Neuronal stem cell (in vitro differentiated cells): ENCODE results near the gene NKAIN1.
"Not testable (repeated sequence)": the region's sequence is repeated elsewhere in the genome, so short reads cannot be mapped to it uniquely, and the experiment has no call there.

Source experiments
- DNase-seq: peaks from one replicate; pipeline ENCODE4 v3.0.0-alpha.2; 2013; ENCODE audit warnings: low spot score
- H2AFZ ChIP-seq: one replicate; pipeline ENCODE4 v1.6.1; 2013; ENCODE audit warnings: mild to moderate bottlenecking, low read length, inconsistent platforms
- H2AK5ac ChIP-seq: 2 replicates; pipeline ENCODE4 v1.6.1; 2013; ENCODE audit warnings: low read depth, mild to moderate bottlenecking, inconsistent platforms, low read length, moderate library complexity, mixed read lengths
- H2BK120ac ChIP-seq: 2 replicates; pipeline ENCODE4 v1.6.1; 2013; ENCODE audit warnings: low read depth, mild to moderate bottlenecking, inconsistent platforms, low read length, moderate library complexity, mixed read lengths
- H2BK12ac ChIP-seq: one replicate; pipeline ENCODE4 v1.6.1; 2013; ENCODE audit warnings: low read length, inconsistent platforms
- H2BK15ac ChIP-seq: 2 replicates; pipeline ENCODE4 v1.6.1; 2013; ENCODE audit warnings: mild to moderate bottlenecking, low read length, inconsistent platforms, mixed read lengths
- H2BK5ac ChIP-seq: one replicate; pipeline ENCODE4 v1.6.1; 2013; ENCODE audit warnings: inconsistent platforms, mild to moderate bottlenecking, low read length, moderate library complexity
- H3K14ac ChIP-seq: one replicate; pipeline ENCODE4 v1.6.1; 2013; ENCODE audit warnings: low read length, inconsistent platforms
- H3K18ac ChIP-seq: 2 replicates; pipeline ENCODE4 v1.6.1; 2013; ENCODE audit warnings: low read length, inconsistent platforms
- H3K23ac ChIP-seq: 2 replicates; pipeline ENCODE4 v1.6.1; 2013; ENCODE audit warnings: low read depth, mild to moderate bottlenecking, mixed read lengths, low read length, inconsistent platforms; ENCODE audit not compliant: poor library complexity
- H3K27ac ChIP-seq: replicated peaks from 3 replicates; pipeline ENCODE4 v1.5.1; 2013; ENCODE audit warnings: low read length, inconsistent platforms
- H3K27me3 ChIP-seq, 3 experiments: 2 replicates each; pipeline ENCODE4 v1.6.1; 2013; ENCODE audit warnings: low read length in 3 of 3, mild to moderate bottlenecking in 2 of 3, inconsistent platforms in 1 of 3, low read depth in 1 of 3, mixed read lengths in 1 of 3, moderate library complexity in 1 of 3; ENCODE audit not compliant: control insufficient read depth in 3 of 3, insufficient read depth in 3 of 3
- H3K36me3 ChIP-seq, 2 donors: replicated peaks in 1 of 2; 2 replicates each; pipeline ENCODE4 v1.6.1; 2013; ENCODE audit warnings: low read length in 2 of 2; ENCODE audit not compliant: control insufficient read depth in 2 of 2, insufficient read depth in 2 of 2
- H3K4ac ChIP-seq: 2 replicates; pipeline ENCODE4 v1.6.1; 2013; ENCODE audit warnings: inconsistent platforms, mild to moderate bottlenecking, low read length, moderate library complexity
- H3K4me1 ChIP-seq, 2 donors: 1 replicate in 1 of 2; 2 replicates in 1 of 2; pipeline ENCODE4 v1.6.1; 2013; ENCODE audit warnings: low read length in 2 of 2, low read depth in 1 of 2; ENCODE audit not compliant: control insufficient read depth in 2 of 2, insufficient read depth in 1 of 2
- H3K4me2 ChIP-seq: one replicate; pipeline ENCODE4 v1.6.1; 2013; ENCODE audit warnings: mild to moderate bottlenecking, low read length, inconsistent platforms; ENCODE audit not compliant: insufficient read depth, poor library complexity, severe bottlenecking
- H3K4me3 ChIP-seq, 2 donors: 2 replicates each; pipeline ENCODE4 v1.5.1; 2013; ENCODE audit warnings: low read length in 2 of 2, mild to moderate bottlenecking in 2 of 2, inconsistent platforms in 1 of 2, moderate library complexity in 1 of 2
- H3K79me1 ChIP-seq: one replicate; pipeline ENCODE4 v1.6.1; 2013; ENCODE audit warnings: low read depth, mild to moderate bottlenecking, inconsistent platforms, low read length, moderate library complexity
- H3K9ac ChIP-seq: one replicate; pipeline ENCODE4 v1.6.1; 2013; ENCODE audit warnings: mild to moderate bottlenecking, low read depth, low read length, inconsistent platforms; ENCODE audit not compliant: poor library complexity
- H3K9me3 ChIP-seq, 2 donors: replicated peaks in 1 of 2; 2 replicates each; pipeline versions ENCODE3 to v1.6.1; 2013; ENCODE audit warnings: low read length in 2 of 2, mild to moderate bottlenecking in 2 of 2, inconsistent platforms in 1 of 2, low read depth in 1 of 2, mixed read lengths in 1 of 2, moderate library complexity in 1 of 2; ENCODE audit not compliant: control insufficient read depth in 2 of 2, insufficient read depth in 1 of 2
- H4K8ac ChIP-seq: one replicate; pipeline ENCODE4 v1.6.1; 2013; ENCODE audit warnings: low read depth, mild to moderate bottlenecking, inconsistent platforms, low read length, moderate library complexity
- H4K91ac ChIP-seq: one replicate; pipeline ENCODE4 v1.6.1; 2013; ENCODE audit warnings: low read length, low read depth, mild to moderate bottlenecking, inconsistent platforms; ENCODE audit not compliant: poor library complexity
- WGBS, 2 donors: extraction: QIAGEN DNeasy Blood & Tissue Kit; methylation state at CpG; one replicate each; pipeline ENCODE4 v1.1.7; 2013; ENCODE audit warnings: missing lambda C conversion rate in 2 of 2, mixed read lengths in 1 of 2; ENCODE audit not compliant: insufficient read length in 2 of 2, insufficient replicate concordance in 1 of 2; ENCODE audit errors: extremely low coverage in 2 of 2; 5-methylcytosine and 5-hydroxymethylcytosine counted together

NKAIN1 gene

DNA sequence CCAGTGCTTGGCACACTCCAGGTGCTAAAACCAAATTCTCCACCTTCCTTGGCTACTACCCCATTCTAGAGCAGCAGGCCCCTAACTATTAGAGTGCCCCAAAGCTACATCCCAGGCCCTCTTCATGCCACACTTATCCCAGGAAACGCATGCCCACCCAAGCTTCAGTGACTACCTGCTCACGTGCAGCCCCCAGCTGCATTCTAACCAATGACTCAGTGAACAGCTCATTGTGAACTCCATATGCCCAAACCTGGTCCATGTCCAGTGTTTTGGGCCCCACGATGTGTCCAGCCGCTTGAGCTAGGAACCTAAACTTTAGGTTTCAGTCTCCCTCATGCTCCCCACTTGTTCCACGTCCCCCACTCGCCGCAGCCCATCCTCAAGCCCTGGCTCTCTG lies 41.5 kb downstream of the NKAIN1 start:
- WGBS, 2 donors = no CpG with 5 or more reads among the region's 7 CpGs
- no peak overlapping the region for H2BK120ac ChIP-seq
- H3K9ac ChIP-seq = no peak overlapping the region
- H3K4me1 ChIP-seq = peaks cover 13 to 24% of the 10 kb centered on the region in 2 donors
- no peak overlapping the region for H3K4me2 ChIP-seq
- no peaks in the 10 kb centered on the region for H3K36me3 ChIP-seq
- H3K14ac ChIP-seq = no peak overlapping the region
- H4K8ac ChIP-seq = no peak overlapping the region
- H2BK15ac ChIP-seq = no peak overlapping the region
- no peak overlapping the region for H3K4ac ChIP-seq
- no peak overlapping the region for H2BK5ac ChIP-seq
- H2AK5ac ChIP-seq = peak overlapping the region; percentile 70
- H3K23ac ChIP-seq = peak overlapping the region; percentile 91
- H3K27me3 ChIP-seq = no peaks in the 10 kb centered on the region
- H3K9me3 ChIP-seq = peaks cover 0 to 1% of the 10 kb centered on the region in 2 donors
- H3K4me3 ChIP-seq = peak overlapping the region in 1 of 2 donors; percentile 13
- peaks cover 2% of the 10 kb centered on the region for H3K79me1 ChIP-seq
- no peak overlapping the region for H2BK12ac ChIP-seq
- H3K27ac ChIP-seq = no peak overlapping the region
- no peak overlapping the region for H4K91ac ChIP-seq
- peak overlapping the region; percentile 27 for H3K18ac ChIP-seq
- no peak overlapping the region for H2AFZ ChIP-seq
- DNase-seq = no peak

DNA sequence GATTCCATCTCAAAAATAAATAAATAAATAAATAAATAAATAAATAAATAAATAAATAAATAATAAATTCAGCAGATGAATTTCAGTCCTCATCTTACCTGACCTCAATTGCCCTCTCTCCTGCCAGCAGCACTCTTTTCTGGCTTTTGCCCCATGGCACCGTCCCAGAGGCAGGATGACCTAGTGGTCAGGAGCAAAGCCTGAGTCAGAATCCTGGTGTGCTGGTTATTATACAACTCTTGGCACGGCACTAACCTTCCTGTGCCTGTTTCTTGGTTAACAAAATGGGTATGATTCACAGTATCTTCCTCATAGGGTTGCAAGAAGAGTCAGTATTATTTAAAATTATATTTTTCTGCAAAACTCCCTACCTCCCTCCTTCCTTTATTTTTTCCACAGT lies 43.0 kb downstream of the NKAIN1 start:
- Histone ChIP-seq H3K23ac (no peak overlapping the region), H2BK5ac (no peak overlapping the region), H2BK120ac (no peak overlapping the region), H2BK15ac (no peak overlapping the region), H2AK5ac (no peak overlapping the region), H3K36me3 (no peaks in the 10 kb centered on the region), H3K9me3 (peaks cover 0 to 1% of the 10 kb centered on the region in 2 donors), H4K8ac (no peak overlapping the region), H3K4me2 (no peak overlapping the region), H3K4ac (no peak overlapping the region), H3K9ac (no peak overlapping the region), H3K18ac (no peak overlapping the region), H3K14ac (no peak overlapping the region), H3K79me1 (peaks cover 1% of the 10 kb centered on the region), H3K27ac (no peak overlapping the region), H2AFZ (no peak overlapping the region), H4K91ac (no peak overlapping the region), H3K4me1 (peaks cover 13 to 20% of the 10 kb centered on the region in 2 donors), H2BK12ac (no peak overlapping the region), H3K4me3 (no peak overlapping the region), H3K27me3 (no peaks in the 10 kb centered on the region)
- no peak for DNase-seq
- no CpG with 5 or more reads among the region's 2 CpGs for WGBS, 2 donors

DNA sequence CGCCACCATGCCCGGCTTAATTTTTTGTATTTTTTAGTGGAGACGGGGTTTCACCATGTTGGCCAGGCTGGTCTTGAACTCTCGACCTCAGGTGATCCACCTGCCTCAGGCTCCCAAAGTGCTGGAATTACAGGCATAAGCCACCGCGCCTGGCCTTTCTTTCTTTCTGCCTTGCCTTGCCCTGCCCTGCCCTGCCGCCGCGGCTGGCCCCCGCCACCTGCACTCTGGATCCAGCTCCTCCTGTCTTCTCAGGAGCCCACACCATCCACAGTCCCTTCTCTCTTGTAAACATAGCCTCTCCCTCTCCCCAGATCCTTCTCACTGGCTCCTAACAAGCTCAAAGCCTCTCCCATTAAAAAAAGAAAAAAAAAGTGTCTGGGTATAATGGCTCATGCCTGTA lies 44.4 kb downstream of the NKAIN1 start:
- not testable (repeated sequence) for H2AK5ac ChIP-seq, DNase-seq, H2BK120ac ChIP-seq, H4K8ac ChIP-seq, H3K14ac ChIP-seq, H3K27me3 ChIP-seq, H2BK12ac ChIP-seq, H3K4me3 ChIP-seq, H3K4ac ChIP-seq, H3K9me3 ChIP-seq, H4K91ac ChIP-seq, H2BK5ac ChIP-seq, H2AFZ ChIP-seq, H3K36me3 ChIP-seq, H3K18ac ChIP-seq, H3K79me1 ChIP-seq, H2BK15ac ChIP-seq, H3K27ac ChIP-seq, H3K4me2 ChIP-seq, H3K9ac ChIP-seq, H3K23ac ChIP-seq
- no CpG with 5 or more reads among the region's 10 CpGs for WGBS, 2 donors
- H3K4me1 ChIP-seq = peaks cover 13 to 19% of the 10 kb centered on the region in 2 donors

DNA sequence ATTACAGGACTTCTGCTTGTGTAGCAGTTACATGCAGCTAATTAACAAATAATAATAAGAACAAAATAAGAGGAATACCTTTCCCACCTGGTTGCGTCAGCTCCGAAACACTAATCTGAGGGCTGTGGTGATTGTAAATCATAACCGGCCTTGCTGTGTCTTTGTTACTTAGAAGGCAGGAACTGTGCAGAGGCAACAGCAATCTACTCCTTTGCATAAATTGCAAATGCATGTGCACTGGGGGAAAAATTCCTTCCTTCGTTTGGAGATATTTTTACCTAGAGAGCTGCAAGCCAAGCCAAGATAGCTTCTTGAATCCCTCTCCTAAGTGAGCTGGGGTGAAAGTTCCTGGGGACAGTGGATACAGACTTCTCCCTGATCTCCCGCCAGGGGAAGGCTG lies 46.0 kb downstream of the NKAIN1 start:
- peaks cover 0 to 1% of the 10 kb centered on the region in 2 donors for H3K9me3 ChIP-seq
- H3K14ac ChIP-seq = no peak overlapping the region
- no peak overlapping the region for H4K8ac ChIP-seq
- no peaks in the 10 kb centered on the region for H3K27me3 ChIP-seq
- no peak overlapping the region for H3K23ac ChIP-seq
- H3K4me3 ChIP-seq = no peak overlapping the region
- WGBS, 2 donors = no CpG with 5 or more reads among the region's 5 CpGs
- H2AFZ ChIP-seq = no peak overlapping the region
- H3K27ac ChIP-seq = no peak overlapping the region
- H3K4me2 ChIP-seq = no peak overlapping the region
- no peak overlapping the region for H3K9ac ChIP-seq
- H2BK12ac ChIP-seq = no peak overlapping the region
- no peak overlapping the region for H3K4ac ChIP-seq
- H3K18ac ChIP-seq = no peak overlapping the region
- no peak overlapping the region for H2BK5ac ChIP-seq
- H3K4me1 ChIP-seq = peaks cover 4 to 7% of the 10 kb centered on the region in 2 donors
- H4K91ac ChIP-seq = no peak overlapping the region
- no peaks in the 10 kb centered on the region for H3K36me3 ChIP-seq
- H2BK15ac ChIP-seq = no peak overlapping the region
- H3K79me1 ChIP-seq = no peaks in the 10 kb centered on the region
- H2BK120ac ChIP-seq = no peak overlapping the region
- no peak for DNase-seq
- H2AK5ac ChIP-seq = no peak overlapping the region
